LNCaP clone FGC (cell line): ENCODE data around the gene DLX2.

Experiments used
- DNase-seq: peaks from one replicate; pipeline ENCODE4 v3.0.0-alpha.2; 2011; ENCODE audit warnings: low read depth
- H3K4me3 ChIP-seq: 2 replicates; pipeline ENCODE4 v1.5.1; 2011; ENCODE audit warnings: mild to moderate bottlenecking, low read depth, low read length, control low read depth
- TF ChIP-seq, protein P1 (sequence below): IDR thresholded peaks from 2 replicates; pipeline ENCODE4 v1.5.1; 2012; ENCODE audit warnings: mild to moderate bottlenecking; ENCODE audit not compliant: control insufficient read depth, insufficient read depth; ENCODE audit errors: extremely low read depth

Gene DLX2

DNA sequence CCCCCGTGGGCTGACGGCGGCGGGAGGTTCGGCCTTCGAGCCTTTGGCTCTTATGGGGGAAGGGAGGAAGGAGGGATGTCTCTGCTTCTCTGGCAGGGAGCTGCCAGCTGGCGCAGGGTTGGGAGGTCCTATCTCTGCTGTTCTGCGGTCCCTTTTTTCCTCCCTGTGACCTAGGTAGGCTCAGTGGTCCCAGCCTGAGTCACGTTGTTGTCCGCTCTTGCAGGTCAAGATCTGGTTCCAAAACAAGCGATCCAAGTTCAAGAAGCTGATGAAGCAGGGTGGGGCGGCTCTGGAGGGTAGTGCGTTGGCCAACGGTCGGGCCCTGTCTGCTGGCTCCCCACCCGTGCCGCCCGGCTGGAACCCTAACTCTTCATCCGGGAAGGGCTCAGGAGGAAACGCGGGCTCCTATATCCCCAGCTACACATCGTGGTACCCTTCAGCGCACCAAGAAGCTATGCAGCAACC, 14.9 kb downstream of the DLX2 start:
- TF ChIP-seq, protein P1, sequence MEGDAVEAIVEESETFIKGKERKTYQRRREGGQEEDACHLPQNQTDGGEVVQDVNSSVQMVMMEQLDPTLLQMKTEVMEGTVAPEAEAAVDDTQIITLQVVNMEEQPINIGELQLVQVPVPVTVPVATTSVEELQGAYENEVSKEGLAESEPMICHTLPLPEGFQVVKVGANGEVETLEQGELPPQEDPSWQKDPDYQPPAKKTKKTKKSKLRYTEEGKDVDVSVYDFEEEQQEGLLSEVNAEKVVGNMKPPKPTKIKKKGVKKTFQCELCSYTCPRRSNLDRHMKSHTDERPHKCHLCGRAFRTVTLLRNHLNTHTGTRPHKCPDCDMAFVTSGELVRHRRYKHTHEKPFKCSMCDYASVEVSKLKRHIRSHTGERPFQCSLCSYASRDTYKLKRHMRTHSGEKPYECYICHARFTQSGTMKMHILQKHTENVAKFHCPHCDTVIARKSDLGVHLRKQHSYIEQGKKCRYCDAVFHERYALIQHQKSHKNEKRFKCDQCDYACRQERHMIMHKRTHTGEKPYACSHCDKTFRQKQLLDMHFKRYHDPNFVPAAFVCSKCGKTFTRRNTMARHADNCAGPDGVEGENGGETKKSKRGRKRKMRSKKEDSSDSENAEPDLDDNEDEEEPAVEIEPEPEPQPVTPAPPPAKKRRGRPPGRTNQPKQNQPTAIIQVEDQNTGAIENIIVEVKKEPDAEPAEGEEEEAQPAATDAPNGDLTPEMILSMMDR = no peak
- H3K4me3 ChIP-seq = no peak overlapping the region
- DNase-seq = no peak

DNA sequence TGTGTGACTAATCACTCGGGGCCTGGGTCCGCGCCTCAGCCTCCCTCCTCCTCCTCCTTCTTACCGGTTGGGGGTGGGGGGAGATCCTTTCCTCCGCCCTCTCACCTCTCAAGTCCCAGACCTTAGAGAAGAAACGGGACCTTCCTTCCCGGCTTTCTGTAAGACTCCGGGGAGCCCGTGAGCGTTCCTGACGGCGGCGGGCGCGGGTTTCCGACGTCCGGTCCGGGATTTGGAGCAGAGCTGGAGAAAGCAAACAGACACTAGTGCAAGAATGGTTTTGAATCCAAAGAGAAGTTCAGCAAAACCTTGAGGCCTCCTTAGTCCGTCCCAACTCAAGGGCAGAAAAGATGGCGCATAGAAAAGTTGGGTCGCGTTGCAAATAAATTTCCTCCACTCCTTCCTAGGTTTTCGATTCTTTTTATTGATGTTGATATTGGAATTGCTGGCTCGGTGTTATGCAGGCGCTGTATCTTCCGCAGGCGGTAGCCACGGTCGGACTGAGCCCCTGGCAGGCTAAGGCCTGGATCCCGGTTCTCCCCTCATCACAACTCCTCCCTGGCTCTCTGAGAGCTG, 15.4 kb downstream of the DLX2 start:
- H3K4me3 ChIP-seq = no peak overlapping the region
- TF ChIP-seq, protein P1 = no peak
- DNase-seq = no peak

DNA sequence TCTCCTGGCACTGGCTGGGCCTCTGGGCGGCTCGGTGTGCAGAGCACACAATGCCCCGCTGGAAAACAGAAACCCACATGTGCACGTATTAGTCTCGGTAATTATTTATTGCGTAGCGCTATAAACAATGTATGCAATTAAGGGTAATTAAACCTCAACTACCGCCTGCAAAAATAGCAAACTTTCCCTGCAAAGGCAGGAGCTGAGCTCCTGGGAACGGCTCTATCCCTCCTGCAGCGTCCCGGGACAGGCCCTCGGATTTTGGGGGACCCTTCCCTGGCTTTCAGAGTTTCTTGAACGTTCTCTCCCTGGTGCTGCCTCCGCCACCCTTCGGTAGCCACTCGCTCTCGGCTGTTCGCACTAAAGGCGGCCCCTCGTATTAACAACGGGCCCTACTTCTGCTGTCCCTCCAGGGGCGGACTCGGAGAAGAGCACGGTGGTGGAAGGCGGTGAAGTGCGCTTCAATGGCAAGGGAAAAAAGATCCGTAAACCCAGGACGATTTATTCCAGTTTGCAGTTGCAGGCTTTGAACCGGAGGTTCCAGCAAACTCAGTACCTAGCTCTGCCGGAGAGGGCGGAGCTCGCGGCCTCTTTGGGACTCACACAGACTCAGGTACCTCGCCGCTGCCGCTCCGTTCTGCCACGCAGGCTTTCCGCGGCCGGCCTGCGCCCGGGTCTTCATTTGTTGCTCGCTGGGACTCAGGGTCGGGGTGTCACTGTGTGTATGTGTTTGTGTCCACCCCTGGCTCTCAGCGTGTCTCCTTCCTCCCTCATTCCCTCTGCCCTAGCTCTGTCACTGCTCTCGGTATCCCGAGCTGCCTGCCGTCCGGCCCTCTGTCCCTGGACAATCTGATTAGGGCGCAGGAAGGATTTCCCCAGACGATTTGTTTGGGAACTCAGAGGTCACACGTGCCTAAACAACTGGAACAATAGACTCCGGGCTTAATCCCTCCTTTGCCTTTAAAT, 16.2 kb downstream of the DLX2 start:
- peak overlapping the region; percentile 58; the same call in 1 of the 2 replicates for H3K4me3 ChIP-seq
- TF ChIP-seq, protein P1 = no peak
- DNase-seq = no peak

DNA sequence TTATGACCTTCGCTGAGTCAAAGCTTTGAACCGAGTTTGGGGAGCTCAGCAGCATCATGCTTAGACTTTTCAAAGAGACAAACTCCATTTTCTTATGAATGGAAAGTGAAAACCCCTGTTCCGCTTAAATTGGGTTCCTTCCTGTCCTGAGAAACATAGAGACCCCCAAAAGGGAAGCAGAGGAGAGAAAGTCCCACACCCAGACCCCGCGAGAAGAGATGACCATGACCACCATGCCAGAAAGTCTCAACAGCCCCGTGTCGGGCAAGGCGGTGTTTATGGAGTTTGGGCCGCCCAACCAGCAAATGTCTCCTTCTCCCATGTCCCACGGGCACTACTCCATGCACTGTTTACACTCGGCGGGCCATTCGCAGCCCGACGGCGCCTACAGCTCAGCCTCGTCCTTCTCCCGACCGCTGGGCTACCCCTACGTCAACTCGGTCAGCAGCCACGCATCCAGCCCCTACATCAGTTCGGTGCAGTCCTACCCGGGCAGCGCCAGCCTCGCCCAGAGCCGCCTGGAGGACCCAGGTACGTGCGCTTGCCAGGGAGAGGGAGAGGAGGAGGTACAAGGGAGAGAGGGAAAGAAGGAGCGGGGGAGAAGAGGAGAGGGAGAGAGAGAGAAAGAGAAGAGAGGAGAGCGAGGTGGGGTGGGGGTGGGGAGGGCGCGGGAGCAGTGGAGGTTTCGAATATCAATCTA, 17.1 kb downstream of the DLX2 start, which contains the start of gene DLX1:
Gene DLX1 (plus strand): TSS at position 48 of the 700 bp plus-strand sequence. CDS start 171 bp downstream, at position 219.
- TF ChIP-seq, protein P1 = no peak
- DNase-seq = no peak
- H3K4me3 ChIP-seq = peak within 1 kb of the TSS; percentile 58

DNA sequence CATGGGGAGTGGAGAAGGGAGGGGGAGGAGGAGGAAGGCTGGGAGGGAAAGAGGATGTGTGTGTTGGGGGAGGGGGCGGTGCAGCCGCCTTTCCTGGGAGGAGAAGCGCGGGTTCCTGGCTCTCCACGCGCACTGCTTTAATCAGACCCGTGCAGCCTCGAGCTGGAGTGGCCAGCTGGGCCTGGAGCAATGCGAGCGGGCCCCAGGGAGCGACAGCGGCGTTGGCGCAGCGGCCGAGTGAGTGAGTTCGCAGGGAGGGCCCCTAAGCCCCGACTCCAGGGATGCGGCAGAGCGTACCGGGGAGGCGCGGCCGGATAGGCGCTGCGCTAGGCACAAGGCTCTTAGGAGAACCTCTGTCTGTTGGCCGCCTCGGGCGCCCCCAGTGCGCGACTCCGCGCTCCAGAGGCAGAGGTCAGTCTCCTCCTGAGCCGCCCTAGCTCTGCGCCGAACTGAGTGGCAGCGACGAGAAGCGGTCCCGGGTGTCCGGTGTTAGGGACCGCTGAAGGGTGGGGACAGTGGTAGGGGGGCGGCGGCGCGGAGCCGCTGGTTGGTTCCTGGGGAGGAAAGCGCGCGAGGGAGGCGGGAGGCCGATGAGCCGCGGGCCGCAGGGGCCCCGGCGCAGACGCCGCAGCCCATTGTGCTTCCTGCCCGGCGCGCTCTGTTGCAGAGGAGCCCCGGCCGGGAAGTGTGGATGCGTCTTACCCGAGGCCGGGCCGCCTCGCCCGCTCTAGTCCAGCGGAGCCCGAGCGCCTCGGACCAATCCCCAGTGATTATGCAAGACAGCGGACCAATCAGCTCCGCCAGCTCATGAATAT, 17.8 kb downstream of the DLX2 start:
- TF ChIP-seq, protein P1 = no peak
- DNase-seq = peak; percentile 76
- H3K4me3 ChIP-seq = peak overlapping the region; percentile 58

DNA sequence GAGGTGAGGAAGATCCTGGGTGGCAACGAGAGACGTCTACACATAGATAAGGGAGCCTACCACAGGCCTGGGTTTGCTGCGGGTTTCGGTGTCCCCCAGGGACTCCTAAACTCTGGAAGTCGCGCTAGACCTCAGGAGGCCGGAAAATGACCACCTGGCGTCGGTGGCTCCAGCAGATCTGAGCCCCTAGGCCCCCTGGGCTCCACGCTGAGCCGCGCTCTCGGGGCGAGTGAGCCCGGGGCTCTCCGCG, 18.4 kb downstream of the DLX2 start:
- DNase-seq = no peak
- TF ChIP-seq, protein P1 = no peak
- peak overlapping the region; percentile 58 for H3K4me3 ChIP-seq
